Measurements from ENCODE around the gene PLOD2. TPM values are rescaled to one million over a fixed set of nuclear protein-coding genes. Genes with fewer than 3 reads are reported as not detected.

The PLOD2 gene
- total and polyA plus RNA-seq, 2 of the 4 experiments (the other 2 are of a cell fraction) = 84.0 to 117 TPM

DNA sequence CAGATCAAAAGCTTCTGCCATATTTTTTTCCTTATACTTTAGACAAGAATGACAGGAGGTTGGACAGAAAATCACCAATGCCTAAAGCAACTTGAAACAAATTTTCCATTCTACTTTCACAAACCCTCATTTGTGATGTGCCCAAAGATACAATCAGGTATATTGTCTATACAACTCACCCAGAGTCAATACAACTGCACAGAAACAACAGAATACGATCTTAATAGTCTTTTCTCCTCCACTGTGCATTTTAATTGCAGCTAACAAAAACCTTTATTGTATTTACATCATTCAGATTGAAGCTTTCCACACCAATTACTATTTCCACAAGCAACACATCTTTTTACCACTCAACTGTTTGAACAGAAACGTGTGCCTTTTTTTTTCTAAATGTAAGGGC lies 80.4 kb downstream of the PLOD2 start:
- Histone ChIP-seq H3K18ac (ENCODE audit: low read depth, low read length) (no peak overlapping the region), H4K20me1 (ENCODE audit: insufficient read depth, low read length) (no peaks in the 10 kb centered on the region; the same call in 1 of the 2 replicates), H3K23ac (ENCODE audit: low read depth, low read length) (no peak overlapping the region), H3K4me2 (ENCODE audit: low read depth, low read length) (no peak overlapping the region), H3K36me3 (ENCODE audit: control insufficient read depth, insufficient read depth, low read length) (peaks cover 7% of the 10 kb centered on the region; the same call in 1 of the 2 replicates), H3K9ac (ENCODE audit: low read depth, low read length) (no peak overlapping the region), H3K14ac (replicated peaks; ENCODE audit: low read depth, low read length) (no peak overlapping the region), H3K9me3 (ENCODE audit: control insufficient read depth, insufficient read depth, low read length) (no peaks in the 10 kb centered on the region), H2AK9ac (replicated peaks; ENCODE audit: low read depth, low read length, poor library complexity) (no peak overlapping the region), H3K27ac (ENCODE audit: insufficient read depth, low read length) (no peak overlapping the region), H2BK120ac (ENCODE audit: low read depth, low read length) (no peak overlapping the region), H3K4ac (ENCODE audit: low read depth, low read length) (no peak overlapping the region), H3K9me1 (ENCODE audit: insufficient read depth, low read length) (no peaks in the 10 kb centered on the region), H2BK5ac (ENCODE audit: low read depth, low read length, poor library complexity, severe bottlenecking) (no peak overlapping the region), H3K4me1 (ENCODE audit: control insufficient read depth, insufficient read depth, low read length) (no peaks in the 10 kb centered on the region), H3K79me1 (ENCODE audit: low read depth in 1 of 2, low read length in 2 of 2) (peaks cover 0 to 4% of the 10 kb centered on the region in 2 experiments; a peak in 3 of 4 replicates), H4K8ac (ENCODE audit: low read depth in 2 of 2, low read length in 2 of 2) (no peak overlapping the region), H2AK5ac (ENCODE audit: low read depth, low read length) (no peak overlapping the region), H3K4me3 (ENCODE audit: insufficient read depth, low read depth, low read length) (no peak overlapping the region), H2BK15ac (ENCODE audit: low read depth, low read length) (no peak overlapping the region), H3K56ac (ENCODE audit: extremely low read depth, insufficient read depth, low read length) (no peak overlapping the region), H2BK20ac (ENCODE audit: low read depth, low read length) (no peak overlapping the region), H3K27me3 (ENCODE audit: control insufficient read depth, insufficient read depth, low read length) (no peaks in the 10 kb centered on the region), H4K91ac (ENCODE audit: insufficient read depth, low read depth, low read length) (no peak overlapping the region), H4K5ac (ENCODE audit: low read depth, low read length) (no peak overlapping the region), H2AFZ (replicated peaks; ENCODE audit: low read length, poor library complexity) (no peak overlapping the region)
- WGBS, 2 experiments (ENCODE audit: extremely low coverage in 2 of 2, insufficient read length in 1 of 2) = 86% methylated on average over 1 of the region's 2 CpGs; no CpG with 5 or more reads in 1 of the 2 experiments
- no peak for DNase-seq
- ATAC-seq (ENCODE audit: low read depth) = no peak
- CTCF ChIA-PET = interaction anchor here (1.1 to 1.5 kb wide), 2 partner anchors 20 to 80 kb away, joined by 3 to 5 read pairs; partner anchors contain the start of gene PLOD2
- dilution Hi-C loops (cut with HindIII; ENCODE audit: low sequenced_read_pairs, unreplicated experiment) = no loop called here
- POLR2A ChIA-PET (ENCODE audit: unreplicated experiment) = no interaction called here
- no peak for TF ChIP-seq POLR2A (IDR thresholded peaks at IDR 0.05; ENCODE audit: low read depth, low read length)
- no peak for TF ChIP-seq NFE2L2 (IDR thresholded peaks at IDR 0.05; ENCODE audit: low read depth, low read length)
- TF ChIP-seq MAFK (IDR thresholded peaks at IDR 0.05; ENCODE audit: low read depth, low read length) = no peak
- TF ChIP-seq MAZ (IDR thresholded peaks at IDR 0.05; ENCODE audit: borderline replicate concordance, low read depth, low read length) = no peak
- no peak for TF ChIP-seq CHD1 (IDR thresholded peaks at IDR 0.05; ENCODE audit: low read depth, low read length)
- TF ChIP-seq, protein P1, sequence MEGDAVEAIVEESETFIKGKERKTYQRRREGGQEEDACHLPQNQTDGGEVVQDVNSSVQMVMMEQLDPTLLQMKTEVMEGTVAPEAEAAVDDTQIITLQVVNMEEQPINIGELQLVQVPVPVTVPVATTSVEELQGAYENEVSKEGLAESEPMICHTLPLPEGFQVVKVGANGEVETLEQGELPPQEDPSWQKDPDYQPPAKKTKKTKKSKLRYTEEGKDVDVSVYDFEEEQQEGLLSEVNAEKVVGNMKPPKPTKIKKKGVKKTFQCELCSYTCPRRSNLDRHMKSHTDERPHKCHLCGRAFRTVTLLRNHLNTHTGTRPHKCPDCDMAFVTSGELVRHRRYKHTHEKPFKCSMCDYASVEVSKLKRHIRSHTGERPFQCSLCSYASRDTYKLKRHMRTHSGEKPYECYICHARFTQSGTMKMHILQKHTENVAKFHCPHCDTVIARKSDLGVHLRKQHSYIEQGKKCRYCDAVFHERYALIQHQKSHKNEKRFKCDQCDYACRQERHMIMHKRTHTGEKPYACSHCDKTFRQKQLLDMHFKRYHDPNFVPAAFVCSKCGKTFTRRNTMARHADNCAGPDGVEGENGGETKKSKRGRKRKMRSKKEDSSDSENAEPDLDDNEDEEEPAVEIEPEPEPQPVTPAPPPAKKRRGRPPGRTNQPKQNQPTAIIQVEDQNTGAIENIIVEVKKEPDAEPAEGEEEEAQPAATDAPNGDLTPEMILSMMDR (conservative IDR thresholded peaks at IDR 0.05; ENCODE audit: low read depth, low read length) = no peak
- TF ChIP-seq, protein P2, sequence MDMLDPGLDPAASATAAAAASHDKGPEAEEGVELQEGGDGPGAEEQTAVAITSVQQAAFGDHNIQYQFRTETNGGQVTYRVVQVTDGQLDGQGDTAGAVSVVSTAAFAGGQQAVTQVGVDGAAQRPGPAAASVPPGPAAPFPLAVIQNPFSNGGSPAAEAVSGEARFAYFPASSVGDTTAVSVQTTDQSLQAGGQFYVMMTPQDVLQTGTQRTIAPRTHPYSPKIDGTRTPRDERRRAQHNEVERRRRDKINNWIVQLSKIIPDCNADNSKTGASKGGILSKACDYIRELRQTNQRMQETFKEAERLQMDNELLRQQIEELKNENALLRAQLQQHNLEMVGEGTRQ (IDR thresholded peaks at IDR 0.05; ENCODE audit: low read depth, low read length) = no peak
- no peak for TF ChIP-seq BHLHE40 (IDR thresholded peaks at IDR 0.05; ENCODE audit: low read depth, low read length)
- no peak for TF ChIP-seq MXI1 (IDR thresholded peaks at IDR 0.05; ENCODE audit: borderline replicate concordance, low read depth, low read length)
- no peak for TF ChIP-seq FOS (IDR thresholded peaks at IDR 0.05; ENCODE audit: low read depth, low read length)
- TF ChIP-seq RAD21 (IDR thresholded peaks at IDR 0.05; ENCODE audit: low read length) = no peak
- no peak for TF ChIP-seq RCOR1 (IDR thresholded peaks at IDR 0.05; ENCODE audit: insufficient replicate concordance, low read length)
- TF ChIP-seq SMC3 (IDR thresholded peaks at IDR 0.05; ENCODE audit: low read depth, low read length) = no peak
- no peak for TF ChIP-seq RFX5 (IDR thresholded peaks at IDR 0.05; ENCODE audit: low read depth, low read length)
- TF ChIP-seq, protein P3, sequence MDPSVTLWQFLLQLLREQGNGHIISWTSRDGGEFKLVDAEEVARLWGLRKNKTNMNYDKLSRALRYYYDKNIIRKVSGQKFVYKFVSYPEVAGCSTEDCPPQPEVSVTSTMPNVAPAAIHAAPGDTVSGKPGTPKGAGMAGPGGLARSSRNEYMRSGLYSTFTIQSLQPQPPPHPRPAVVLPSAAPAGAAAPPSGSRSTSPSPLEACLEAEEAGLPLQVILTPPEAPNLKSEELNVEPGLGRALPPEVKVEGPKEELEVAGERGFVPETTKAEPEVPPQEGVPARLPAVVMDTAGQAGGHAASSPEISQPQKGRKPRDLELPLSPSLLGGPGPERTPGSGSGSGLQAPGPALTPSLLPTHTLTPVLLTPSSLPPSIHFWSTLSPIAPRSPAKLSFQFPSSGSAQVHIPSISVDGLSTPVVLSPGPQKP (IDR thresholded peaks at IDR 0.05; ENCODE audit: borderline replicate concordance, low read depth, low read length) = no peak
- no peak for TF ChIP-seq CEBPB (IDR thresholded peaks at IDR 0.05; ENCODE audit: low read depth, low read length)
- intact Hi-C loops (cut with micrococcal nuclease) = no loop called here
- in situ Hi-C loops (cut with MboI; ENCODE audit: low sequenced_read_pairs) = no loop called here
- no TSS peak for BruUV-seq (replicated peaks)

Measured in IMR-90 (cell line).